ENCODE data around the gene KRT16.
"Not testable (repeated sequence)": the region's sequence is repeated elsewhere in the genome, so short reads cannot be mapped to it uniquely, and the experiment has no call there.

KRT16 gene

DNA sequence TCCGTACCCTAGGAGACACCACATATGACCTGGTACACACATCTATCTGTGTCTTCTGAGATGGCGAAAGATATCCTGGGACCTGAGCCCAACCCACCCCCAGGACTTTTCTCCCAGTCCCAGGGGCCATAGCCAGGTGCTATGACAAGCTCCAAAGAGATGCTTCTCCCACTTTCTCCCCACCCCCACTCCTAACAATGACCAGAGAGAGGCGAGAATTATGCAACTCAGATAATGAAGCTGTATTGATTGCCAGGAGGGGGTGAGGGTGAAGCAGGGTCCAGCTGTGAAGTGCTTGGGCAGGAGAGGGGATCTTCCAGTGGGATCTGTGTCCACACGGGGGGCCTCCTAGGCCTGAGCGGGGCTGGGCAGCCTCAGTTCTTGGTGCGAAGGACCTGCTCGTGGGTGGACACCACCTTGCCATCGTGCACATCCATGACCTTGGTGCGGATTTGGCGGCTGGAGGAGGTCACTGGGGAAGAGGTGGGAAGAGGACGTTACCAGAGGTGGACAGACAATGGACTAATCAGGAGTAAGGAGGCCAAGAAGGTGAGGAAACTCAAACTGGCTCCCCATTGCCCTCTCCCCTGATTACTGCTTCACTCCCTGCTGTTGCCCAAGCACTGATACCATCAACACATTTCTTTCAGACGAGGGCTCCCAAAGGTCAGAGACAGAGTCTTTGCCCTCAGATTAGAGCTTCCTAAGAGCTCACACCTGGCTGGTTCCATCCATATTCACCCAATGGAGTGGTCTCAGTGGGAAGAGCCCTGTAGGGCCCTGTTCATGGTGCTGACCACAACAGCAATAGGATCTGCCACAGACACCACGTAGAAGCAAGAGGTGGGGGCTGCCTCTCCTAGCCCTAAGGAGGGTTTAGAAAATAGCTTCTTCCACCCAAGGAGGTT, 30.3 kb downstream of the KRT16 start:
- not testable (repeated sequence) for DNase-seq

GRCh38 chr17:41581366-41582060, 31.1 kb downstream of the KRT16 start:
- DNase-seq, result no peak

- DNase-seq, result no peak
Observed at GRCh38 chr17:41580687-41581365, 31.7 kb downstream of the KRT16 start.

GRCh38 chr17:41580244-41580575, 32.4 kb downstream of the KRT16 start:
- DNase-seq, result no peak

DNA sequence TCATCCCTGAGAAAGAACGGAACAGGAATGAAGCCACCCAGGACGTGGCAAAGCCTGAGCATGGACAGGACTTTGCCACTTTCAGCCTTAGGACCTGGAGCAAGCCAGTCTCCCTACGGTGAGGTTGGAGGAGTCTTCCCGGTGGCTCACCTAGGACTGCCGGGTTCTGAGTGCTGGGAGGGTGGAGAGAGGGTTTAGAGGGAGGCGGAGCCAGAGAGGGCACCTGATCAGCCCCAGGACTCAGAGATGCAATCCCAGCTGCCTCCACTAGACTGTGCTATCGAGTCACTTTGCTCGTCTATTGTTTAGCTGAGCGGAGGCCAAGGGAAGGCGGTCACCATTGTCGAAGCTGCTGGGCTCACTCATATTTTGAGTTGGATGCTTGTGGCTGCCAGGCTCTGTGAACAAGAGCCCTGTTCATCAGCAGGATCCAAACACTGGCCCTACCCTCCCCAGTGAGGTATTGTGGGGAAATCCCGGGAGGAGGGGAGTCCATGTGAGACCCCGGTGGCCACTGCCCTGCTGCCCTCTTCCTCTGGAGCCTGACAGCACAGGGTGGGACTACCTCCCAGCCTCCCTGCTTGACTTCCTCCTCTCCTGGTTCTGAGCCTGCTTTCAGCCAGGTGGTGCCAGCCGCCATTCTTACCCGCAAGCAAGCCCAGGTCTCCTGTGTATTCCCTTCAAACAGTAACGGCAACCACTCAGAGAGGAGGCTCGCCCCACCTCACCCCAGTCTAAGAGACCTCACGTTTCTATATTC, 32.9 kb downstream of the KRT16 start:
- peak; percentile 92 for DNase-seq

DNA sequence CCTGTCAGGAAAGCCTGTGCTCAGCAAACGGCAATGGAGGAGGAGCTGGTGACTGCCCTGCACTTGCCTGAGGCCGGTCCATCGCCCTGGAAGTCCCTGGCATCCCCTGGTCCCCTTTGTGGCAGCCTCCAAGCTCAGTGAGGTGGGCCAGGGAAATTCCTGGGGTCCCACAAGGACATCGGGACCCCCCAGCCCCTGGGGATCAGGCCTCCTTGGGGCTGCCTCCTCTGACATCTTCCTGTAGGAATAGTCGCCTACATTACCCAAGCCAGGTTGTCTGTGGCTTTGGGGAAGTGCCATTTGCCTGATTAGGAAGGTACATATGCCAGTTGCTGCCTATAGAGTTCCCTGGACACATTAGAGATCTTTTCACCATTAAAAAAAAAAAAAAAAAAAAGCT, 33.6 kb downstream of the KRT16 start:
- DNase-seq, result no peak

DNA sequence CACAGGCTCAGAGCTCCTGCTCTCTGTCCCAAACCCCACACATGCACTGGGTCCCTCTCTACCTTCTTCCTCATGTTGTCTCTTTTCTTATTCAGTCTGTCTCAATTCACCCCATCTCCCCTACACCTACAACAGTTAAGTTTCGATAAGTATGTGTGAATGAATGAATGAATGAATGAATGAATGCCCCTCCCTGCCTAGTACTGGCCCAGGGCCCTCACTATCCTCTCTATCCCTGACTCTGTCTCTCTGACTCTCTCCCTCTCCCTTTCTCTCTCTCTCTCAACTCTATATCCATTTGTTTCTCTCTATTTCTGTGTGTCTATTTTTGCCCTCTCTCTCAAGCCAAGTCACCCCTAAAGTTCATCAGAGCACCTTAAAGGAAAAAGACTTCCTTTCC, 34.0 kb downstream of the KRT16 start:
- no peak for DNase-seq

DNA sequence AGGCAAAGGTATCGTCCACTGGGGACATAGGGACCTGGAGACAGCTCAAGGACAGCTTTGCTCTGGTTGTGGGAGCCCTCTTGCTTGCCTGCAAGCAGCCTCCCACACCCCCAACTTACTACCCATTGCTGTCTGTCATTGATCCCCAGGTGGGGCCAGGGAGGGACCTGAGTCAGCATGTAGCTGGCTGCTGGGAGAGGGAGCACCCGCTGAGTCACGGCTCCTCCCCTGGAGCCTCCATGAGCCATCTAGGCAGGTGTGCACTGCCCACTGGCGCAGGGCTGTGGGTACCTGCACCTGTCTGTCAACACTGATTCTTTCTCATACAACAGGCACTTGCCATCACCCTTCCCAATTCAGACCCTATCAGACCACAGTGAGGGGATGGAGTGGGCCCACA, 35.8 kb downstream of the KRT16 start:
- DNase-seq, result peak; percentile 79

GRCh38 chr17:41575336-41575735, 37.2 kb downstream of the KRT16 start:
- DNase-seq, result no peak

DNA sequence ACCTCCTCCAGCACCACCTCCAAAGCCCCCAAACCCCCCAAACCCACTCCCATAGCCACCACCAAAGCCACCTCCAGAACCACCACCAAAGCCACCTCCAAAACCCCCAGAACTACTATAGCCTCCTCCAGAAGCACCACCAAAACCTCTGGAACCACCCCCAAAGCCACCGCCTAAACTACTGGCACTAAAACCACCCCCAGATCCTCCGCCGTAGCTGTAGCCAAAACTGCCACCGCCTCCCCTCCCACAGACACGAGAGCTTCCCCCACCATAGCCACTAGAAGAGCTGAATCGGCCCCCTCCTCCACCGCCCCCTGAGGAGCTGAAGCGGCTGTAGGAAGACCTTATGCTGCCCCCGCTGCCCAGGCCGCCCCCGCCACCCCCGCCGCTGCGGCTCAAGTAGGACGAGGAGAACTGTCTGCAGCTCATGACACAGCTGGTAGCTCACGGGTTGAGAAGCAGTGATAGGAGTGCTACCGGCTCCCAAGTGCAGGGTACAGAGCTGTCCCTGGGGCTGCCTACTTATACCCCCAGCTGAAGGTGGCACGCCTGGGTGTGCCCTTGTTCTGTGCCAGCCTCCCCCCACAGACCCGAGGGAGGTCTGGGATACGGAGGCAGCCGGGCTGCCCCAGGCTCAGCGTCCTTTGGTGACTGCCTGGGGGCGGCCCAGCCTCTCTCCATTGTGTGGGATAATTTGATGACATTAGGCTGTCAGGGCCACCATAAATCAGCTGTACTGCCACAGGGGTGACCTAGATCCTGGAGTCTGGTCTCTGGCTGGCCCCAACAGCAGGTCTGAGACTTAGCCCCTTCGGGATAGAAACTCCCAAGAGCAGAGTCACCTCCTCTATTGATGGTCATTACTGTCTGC, 40.8 kb downstream of the KRT16 start, which contains the start of gene KRT9:
TSS of gene KRT9 (minus strand) at position 499 of the 874 bp plus-strand sequence. CDS start at position 432, 67 bp downstream.
- no peak for DNase-seq

GRCh38 chr17:41567317-41567716, 45.2 kb downstream of the KRT16 start:
- DNase-seq, result no peak

- no peak for DNase-seq
Observed at GRCh38 chr17:41565338-41565737, 47.2 kb downstream of the KRT16 start.

DNA sequence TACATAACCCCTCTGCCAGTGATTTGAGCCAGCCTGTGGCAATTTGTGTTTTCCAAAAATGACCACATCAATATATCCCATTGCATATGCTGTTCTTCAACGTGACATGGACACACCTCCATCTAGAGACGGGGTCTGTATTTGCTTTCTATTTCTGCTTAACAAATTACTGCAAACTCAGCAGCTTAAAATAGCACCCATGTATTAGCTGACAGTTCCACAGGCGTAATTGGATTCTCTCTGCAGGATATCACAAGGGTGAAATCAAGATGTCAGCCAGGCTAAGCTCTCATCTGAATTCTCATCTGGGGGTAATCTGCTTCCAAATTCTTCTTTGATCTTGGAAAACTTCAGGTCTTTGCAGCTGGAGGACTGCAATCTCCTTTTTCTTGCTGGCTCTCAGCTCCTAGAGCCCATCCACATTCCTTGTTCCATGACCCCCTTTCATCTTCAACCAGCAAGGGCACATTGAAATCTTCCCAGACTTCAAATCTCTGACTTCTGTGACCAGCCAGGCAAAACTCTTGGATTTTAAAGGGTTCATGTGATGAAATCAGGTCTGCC, 48.9 kb downstream of the KRT16 start:
- peak; percentile 72 for DNase-seq

DNA sequence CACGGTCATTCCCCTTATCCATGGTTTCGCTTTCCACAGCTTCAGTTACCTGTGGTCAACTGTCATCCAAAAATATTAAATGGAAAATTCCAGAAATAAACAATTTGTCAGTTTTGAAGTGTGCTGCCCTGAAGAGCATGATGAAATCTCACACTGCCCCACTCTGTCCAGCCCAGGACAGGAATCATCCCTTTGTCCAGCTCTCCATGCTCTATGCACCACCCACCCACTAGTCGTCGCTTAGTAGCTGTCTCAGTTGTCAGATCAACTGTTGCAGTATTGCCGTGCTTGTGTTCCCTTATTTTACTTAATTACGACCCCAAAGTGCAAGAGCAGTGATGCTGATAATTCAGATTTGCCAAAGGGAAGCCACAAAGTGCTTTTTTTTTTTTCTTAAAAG, 51.0 kb downstream of the KRT16 start:
- no peak for DNase-seq

Data from RPMI8226 (cell line).